PFSK-1 (cell line): Measurements from ENCODE around the gene SLC24A5.

ENCODE experiments used
- POLR2AphosphoS5 ChIP-seq: IDR thresholded peaks from 2 replicates; pipeline ENCODE4 v1.6.1; 2012; ENCODE audit warnings: low read depth, mild to moderate bottlenecking, control low read depth, low read length, moderate library complexity
- REST ChIP-seq, 2 experiments: IDR thresholded peaks; 2 replicates each; pipeline versions ENCODE4 v1.6.1 to v1.8.0; 2011 to 2012; ENCODE audit warnings: low read depth in 2 of 2, low read length in 2 of 2, control low read depth in 1 of 2, inconsistent platforms in 1 of 2, mild to moderate bottlenecking in 1 of 2, moderate library complexity in 1 of 2; ENCODE audit not compliant: insufficient read depth in 1 of 2
- TAF1 ChIP-seq: IDR thresholded peaks from 2 replicates; pipeline ENCODE4 v1.6.1; 2012; ENCODE audit warnings: low read length, control low read depth, borderline replicate concordance; ENCODE audit not compliant: insufficient read depth

DNA sequence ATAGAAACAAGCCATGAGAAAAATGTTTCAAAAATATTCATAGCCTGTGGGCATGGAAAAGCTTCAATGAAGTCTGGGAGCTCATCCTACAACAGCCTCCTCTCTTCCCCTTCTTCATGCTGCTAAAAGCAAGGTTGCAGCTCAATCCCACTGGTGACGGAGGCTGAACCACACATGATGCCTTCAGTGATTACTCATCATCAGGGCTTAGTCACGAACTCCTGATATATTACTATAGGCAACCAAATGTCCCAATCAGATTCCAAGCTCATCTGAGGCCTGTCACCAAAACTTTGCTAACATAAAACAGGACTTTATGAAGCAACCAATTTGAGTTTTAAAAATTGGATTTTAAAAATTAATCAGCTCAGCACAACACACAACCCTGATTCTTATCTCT lies 24.0 kb upstream of the SLC24A5 start:
- TF ChIP-seq TAF1, result no peak
- no peak for TF ChIP-seq REST (IDR thresholded peaks at IDR 0.05; ENCODE audit: insufficient read depth in 1 of 2, low read depth in 2 of 2, low read length in 2 of 2)
- TF ChIP-seq POLR2AphosphoS5, result no peak
